Liver (tissue), 9 donors: ENCODE measurements around the gene BCAT1. TPM values are rescaled to one million over a fixed set of nuclear protein-coding genes. Genes with fewer than 3 reads are reported as not detected.

Experiments used
- DNase-seq: peaks from one replicate; pipeline ENCODE4 v3.0.0-alpha.2; 2017; ENCODE audit warnings: low spot score
- H3K27ac ChIP-seq, 2 donors: one replicate each; pipeline ENCODE4 v1.7.0; 2013; ENCODE audit warnings: inconsistent platforms in 2 of 2, low read length in 2 of 2, control low read depth in 1 of 2, low read depth in 1 of 2, mild to moderate bottlenecking in 1 of 2
- H3K27me3 ChIP-seq, 4 donors: one replicate each; pipeline versions ENCODE4 v1.6.1 to v1.7.0; 2013; ENCODE audit warnings: low read length in 3 of 4, inconsistent platforms in 1 of 4, mild to moderate bottlenecking in 1 of 4, moderate library complexity in 1 of 4; ENCODE audit not compliant: control insufficient read depth in 4 of 4, insufficient read depth in 4 of 4
- H3K36me3 ChIP-seq, 4 donors: one replicate each; pipeline versions ENCODE4 v1.6.1 to v1.7.0; 2013; ENCODE audit warnings: low read length in 3 of 4, mild to moderate bottlenecking in 3 of 4, low read depth in 1 of 4, moderate library complexity in 1 of 4; ENCODE audit not compliant: control insufficient read depth in 4 of 4, insufficient read depth in 3 of 4
- H3K4me1 ChIP-seq, 4 donors: one replicate each; pipeline versions ENCODE4 v1.6.1 to v1.7.0; 2013; ENCODE audit warnings: low read length in 3 of 4, mild to moderate bottlenecking in 3 of 4, moderate library complexity in 1 of 4; ENCODE audit not compliant: control insufficient read depth in 4 of 4, insufficient read depth in 4 of 4
- H3K4me3 ChIP-seq, 3 donors: one replicate each; pipeline versions ENCODE4 v1.6.1 to v1.7.0; 2013; ENCODE audit warnings: low read length in 3 of 3, control low read depth in 1 of 3, low read depth in 1 of 3, mild to moderate bottlenecking in 1 of 3
- H3K9ac ChIP-seq, 2 donors: one replicate each; pipeline ENCODE4 v1.7.0; 2013; ENCODE audit warnings: low read length in 2 of 2, mild to moderate bottlenecking in 2 of 2, moderate library complexity in 2 of 2, control low read depth in 1 of 2, low read depth in 1 of 2
- H3K9me3 ChIP-seq, 4 donors: one replicate each; pipeline versions ENCODE4 v1.6.1 to v1.7.0; 2013; ENCODE audit warnings: low read length in 3 of 4; ENCODE audit not compliant: control insufficient read depth in 4 of 4
- EGR1 ChIP-seq, 2 donors: IDR thresholded peaks; 2 replicates each; pipeline ENCODE4 v1.6.1; 2016 to 2018; ENCODE audit warnings: antibody characterized with exemption in 2 of 2, low read depth in 2 of 2
- FOXA1 ChIP-seq: IDR thresholded peaks from 2 replicates; pipeline ENCODE4 v1.6.1; 2016; ENCODE audit warnings: antibody characterized with exemption
- FOXA2 ChIP-seq: IDR thresholded peaks from 2 replicates; pipeline ENCODE4 v1.6.1; 2016; ENCODE audit warnings: antibody characterized with exemption
- GABPA ChIP-seq, 2 donors: IDR thresholded peaks in 1 of 2; conservative IDR thresholded peaks in 1 of 2; 2 replicates each; pipeline ENCODE4 v1.6.1; 2016; ENCODE audit warnings: antibody characterized with exemption in 2 of 2, mild to moderate bottlenecking in 1 of 2, moderate library complexity in 1 of 2
- HNF4A ChIP-seq, 2 donors: conservative IDR thresholded peaks; 2 replicates each; pipeline ENCODE4 v1.6.1; 2016; ENCODE audit warnings: antibody characterized with exemption in 2 of 2, mild to moderate bottlenecking in 2 of 2
- HNF4G ChIP-seq: IDR thresholded peaks from 2 replicates; pipeline ENCODE4 v1.6.1; 2016; ENCODE audit warnings: antibody characterized with exemption
- JUND ChIP-seq, 2 donors: IDR thresholded peaks; 2 replicates each; pipeline ENCODE4 v1.6.1; 2016; ENCODE audit warnings: antibody characterized with exemption in 2 of 2
- RAD21 ChIP-seq, 2 donors: IDR thresholded peaks; 2 replicates each; pipeline ENCODE4 v1.6.1; 2016; ENCODE audit warnings: antibody characterized with exemption in 2 of 2, mild to moderate bottlenecking in 2 of 2
- RXRA ChIP-seq, 2 donors: IDR thresholded peaks; 2 replicates each; pipeline ENCODE4 v1.6.1; 2017 to 2018; ENCODE audit warnings: antibody characterized with exemption in 2 of 2, mild to moderate bottlenecking in 1 of 2
- SP1 ChIP-seq: IDR thresholded peaks from 2 replicates; pipeline ENCODE4 v1.6.1; 2018; ENCODE audit warnings: antibody characterized with exemption, mild to moderate bottlenecking
- TAF1 ChIP-seq: conservative IDR thresholded peaks from 2 replicates; pipeline ENCODE4 v1.6.1; 2016; ENCODE audit warnings: antibody characterized with exemption, mild to moderate bottlenecking
- WGBS: extraction: QIAGEN DNeasy Blood & Tissue Kit; methylation state at CpG from one replicate; pipeline ENCODE4 v1.1.7; 2013; 5-methylcytosine and 5-hydroxymethylcytosine counted together
- polyA plus RNA-seq, 2 donors: library from polyadenylated mRNA; stranded (reverse) in 1 of 2; unstranded in 1 of 2; fragments of 200-250 nt in 1 of 2; fragments of >200 nt in 1 of 2; fragmentation: Nextera tagmentation in 1 of 2; extraction: Ambion mirVana in 1 of 2; gene quantifications; one replicate each; pipeline versions ENCODE4 v1.2.1 to v1.2.3, GENCODE V29; 2013 to 2015
- total RNA-seq, 2 donors: library from RNA; depleted of rRNA; stranded (reverse); fragments of >200 nt; gene quantifications; one replicate each; pipeline ENCODE4 v1.2.3, GENCODE V29; 2014
- TF ChIP-seq, protein P1 (sequence below): fragments of 150-350 bp; IDR thresholded peaks from 2 replicates; pipeline ENCODE4 v1.5.1; 2017; ENCODE audit warnings: improper control_type of control experiment, low read depth, low read length; ENCODE audit not compliant: missing input control
- TF ChIP-seq, protein P2 (sequence below): IDR thresholded peaks from 2 replicates; pipeline ENCODE4 v1.6.1; 2016; ENCODE audit warnings: antibody characterized with exemption
- donor health status: healthy.
- donor health status: healthy.
- donor health status: healthy.
- donor health status: healthy.
- donor health status: healthy.

BCAT1 gene
- total and polyA plus RNA-seq, 4 donors = 0.14 to 10.0 (median 0.85) TPM

DNA sequence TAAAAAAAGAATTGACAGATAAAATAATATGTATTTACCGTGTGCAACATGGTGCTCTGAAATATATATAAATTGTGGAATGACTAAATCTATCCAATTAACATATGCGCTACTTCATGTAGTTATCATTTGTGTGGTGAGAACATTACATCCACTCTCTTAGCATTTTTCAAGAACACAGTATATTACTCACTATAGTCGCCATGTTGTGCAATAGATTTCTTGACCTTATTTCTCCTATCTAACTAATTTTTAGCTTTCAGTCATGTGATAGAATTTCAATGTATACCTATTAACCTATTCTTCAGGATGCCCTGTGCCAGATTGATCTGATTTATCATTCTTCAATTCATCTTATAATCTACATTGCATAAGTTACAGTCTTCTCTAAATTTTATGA, 178.6 kb downstream of the BCAT1 start:
- Histone ChIP-seq H3K27ac (no peak overlapping the region), H3K4me1 (no peaks in the 10 kb centered on the region), H3K27me3 (no peaks in the 10 kb centered on the region), H3K9ac (no peak overlapping the region), H3K36me3 (no peaks in the 10 kb centered on the region), H3K9me3 (peaks cover 0 to 5% (median 3%) of the 10 kb centered on the region in 4 donors), H3K4me3 (no peak overlapping the region)
- TF ChIP-seq, protein P1, sequence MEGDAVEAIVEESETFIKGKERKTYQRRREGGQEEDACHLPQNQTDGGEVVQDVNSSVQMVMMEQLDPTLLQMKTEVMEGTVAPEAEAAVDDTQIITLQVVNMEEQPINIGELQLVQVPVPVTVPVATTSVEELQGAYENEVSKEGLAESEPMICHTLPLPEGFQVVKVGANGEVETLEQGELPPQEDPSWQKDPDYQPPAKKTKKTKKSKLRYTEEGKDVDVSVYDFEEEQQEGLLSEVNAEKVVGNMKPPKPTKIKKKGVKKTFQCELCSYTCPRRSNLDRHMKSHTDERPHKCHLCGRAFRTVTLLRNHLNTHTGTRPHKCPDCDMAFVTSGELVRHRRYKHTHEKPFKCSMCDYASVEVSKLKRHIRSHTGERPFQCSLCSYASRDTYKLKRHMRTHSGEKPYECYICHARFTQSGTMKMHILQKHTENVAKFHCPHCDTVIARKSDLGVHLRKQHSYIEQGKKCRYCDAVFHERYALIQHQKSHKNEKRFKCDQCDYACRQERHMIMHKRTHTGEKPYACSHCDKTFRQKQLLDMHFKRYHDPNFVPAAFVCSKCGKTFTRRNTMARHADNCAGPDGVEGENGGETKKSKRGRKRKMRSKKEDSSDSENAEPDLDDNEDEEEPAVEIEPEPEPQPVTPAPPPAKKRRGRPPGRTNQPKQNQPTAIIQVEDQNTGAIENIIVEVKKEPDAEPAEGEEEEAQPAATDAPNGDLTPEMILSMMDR = no peak
- TF ChIP-seq HNF4G = no peak
- no peak for TF ChIP-seq SP1
- TF ChIP-seq RAD21 (IDR thresholded peaks at IDR 0.05) = no peak
- WGBS = 94% methylated on average over 3 of the region's 3 CpGs
- DNase-seq = no peak

DNA sequence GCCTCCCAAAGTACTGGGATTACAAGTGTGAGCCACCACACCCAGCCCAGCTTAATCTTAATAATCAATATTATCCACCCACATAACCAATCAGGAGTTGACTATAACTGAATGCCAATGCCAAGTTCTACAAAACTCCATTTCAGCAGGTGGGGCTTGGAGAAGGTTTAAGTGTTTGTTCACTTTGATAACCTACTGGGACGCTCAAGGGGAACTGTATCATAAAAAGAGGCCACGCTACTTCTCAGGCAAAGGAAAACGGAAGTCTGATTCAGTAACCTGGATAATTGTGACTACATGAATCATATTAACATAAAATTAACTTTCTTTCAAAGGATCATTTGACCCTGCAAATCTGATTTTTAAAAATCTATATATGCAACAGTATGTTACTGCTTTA, 179.2 kb downstream of the BCAT1 start:
- Histone ChIP-seq H3K4me1 (no peaks in the 10 kb centered on the region), H3K4me3 (no peak overlapping the region), H3K36me3 (no peaks in the 10 kb centered on the region), H3K9me3 (peaks cover 0 to 5% (median 3%) of the 10 kb centered on the region in 4 donors), H3K27ac (no peak overlapping the region), H3K27me3 (no peaks in the 10 kb centered on the region), H3K9ac (no peak overlapping the region)
- 92% methylated on average over 3 of the region's 3 CpGs for WGBS
- DNase-seq = no peak
- TF ChIP-seq RXRA (IDR thresholded peaks at IDR 0.05) (no peak), SP1 (no peak), GABPA (IDR thresholded peaks at IDR 0.05 in 1 of 2, conservative IDR thresholded peaks at IDR 0.05 in 1 of 2) (no peak), TAF1 (no peak), FOXA1 (no peak), EGR1 (IDR thresholded peaks at IDR 0.05; ENCODE audit: low read depth in 2 of 2) (no peak), FOXA2 (no peak)
- TF ChIP-seq, protein P2, sequence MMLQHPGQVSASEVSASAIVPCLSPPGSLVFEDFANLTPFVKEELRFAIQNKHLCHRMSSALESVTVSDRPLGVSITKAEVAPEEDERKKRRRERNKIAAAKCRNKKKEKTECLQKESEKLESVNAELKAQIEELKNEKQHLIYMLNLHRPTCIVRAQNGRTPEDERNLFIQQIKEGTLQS = no peak
- TF ChIP-seq, protein P1 = no peak

DNA sequence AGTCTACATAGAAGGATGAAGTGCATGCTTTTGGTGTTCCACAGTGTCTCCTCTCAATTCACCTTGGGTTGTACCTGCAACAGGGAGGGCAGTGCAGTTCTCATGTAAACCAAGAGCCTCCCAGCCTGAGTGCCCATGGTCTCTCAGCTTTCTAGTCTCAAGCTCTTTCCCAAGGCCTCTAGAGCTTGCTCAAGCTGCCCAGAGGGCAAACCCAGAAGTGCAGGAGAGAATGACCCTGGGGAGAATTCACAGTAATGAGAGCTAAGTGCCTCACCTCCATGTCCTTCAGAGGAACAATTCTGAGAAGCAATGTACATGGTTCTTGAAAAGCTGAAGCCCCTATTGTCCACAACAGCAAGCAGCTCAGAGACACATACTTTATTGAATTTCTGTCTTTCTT, 180.5 kb downstream of the BCAT1 start:
- Histone ChIP-seq H3K9ac (no peak overlapping the region), H3K4me1 (no peaks in the 10 kb centered on the region), H3K4me3 (no peak overlapping the region), H3K9me3 (peaks cover 0 to 5% (median 3%) of the 10 kb centered on the region in 4 donors), H3K36me3 (no peaks in the 10 kb centered on the region), H3K27ac (no peak overlapping the region), H3K27me3 (no peaks in the 10 kb centered on the region)
- no peak for DNase-seq
- TF ChIP-seq JUND (IDR thresholded peaks at IDR 0.05) (no peak), HNF4A (conservative IDR thresholded peaks at IDR 0.05) (no peak)
- TF ChIP-seq, protein P1 = no peak
